Measurements from ENCODE around the gene BTBD17. TPM values are rescaled to one million over a fixed set of nuclear protein-coding genes. Genes with fewer than 3 reads are reported as not detected.

BTBD17 gene
- total RNA-seq, 1 donor from 2014 or later = not detected

- DNase-seq (ENCODE audit: low read depth in 2 of 2) = no peak
Measured at GRCh38 chr17:74360899-74361229, 804 bp downstream of the BTBD17 start.

- no peak for DNase-seq (ENCODE audit: low read depth in 2 of 2)
Measured at GRCh38 chr17:74359916-74360315, 1.8 kb downstream of the BTBD17 start.

DNA sequence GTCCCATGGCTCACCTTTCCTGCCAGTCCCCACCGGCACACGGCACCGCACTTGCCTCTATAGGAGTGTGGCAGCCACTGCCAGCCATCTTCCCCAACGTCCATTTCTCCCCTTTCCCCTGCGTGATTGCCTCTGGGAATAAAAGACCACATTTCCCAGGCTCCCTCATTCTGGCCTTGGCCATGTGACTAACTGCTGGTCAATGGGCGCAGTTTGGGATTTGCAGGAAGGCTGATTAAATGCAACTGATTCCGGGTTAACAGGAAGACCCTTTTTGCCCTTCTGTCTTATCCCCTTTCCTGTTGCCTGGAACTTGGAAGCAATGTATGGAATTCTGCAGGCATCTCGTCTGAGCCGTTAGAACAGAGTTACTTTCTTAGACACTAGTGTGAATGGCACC lies 3.0 kb downstream of the BTBD17 start:
- no peak for DNase-seq (ENCODE audit: low read depth in 2 of 2)

DNA sequence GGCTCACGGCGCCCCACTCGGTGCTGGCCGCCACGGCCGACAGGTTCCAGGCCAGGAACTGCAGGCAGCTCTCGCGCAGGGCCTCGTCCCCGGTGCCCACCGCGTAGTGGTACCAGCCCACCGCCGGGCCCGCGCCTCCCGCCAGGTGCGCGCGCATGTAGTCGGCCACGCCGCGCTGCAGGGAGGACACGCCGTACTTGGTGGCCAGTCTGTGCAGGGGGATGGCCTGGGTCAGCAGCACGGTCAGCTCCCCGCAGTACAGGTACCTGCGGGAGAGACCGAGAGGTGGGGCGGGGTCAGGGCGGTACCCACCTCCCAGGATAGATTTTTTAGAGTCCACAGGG lies 4.2 kb downstream of the BTBD17 start:
- no peak for DNase-seq (ENCODE audit: low read depth in 2 of 2)

- peak in 1 of 2 donors; percentile 20 for DNase-seq (ENCODE audit: low read depth in 2 of 2)
Measured at GRCh38 chr17:74356646-74357465, 4.8 kb downstream of the BTBD17 start.

DNA sequence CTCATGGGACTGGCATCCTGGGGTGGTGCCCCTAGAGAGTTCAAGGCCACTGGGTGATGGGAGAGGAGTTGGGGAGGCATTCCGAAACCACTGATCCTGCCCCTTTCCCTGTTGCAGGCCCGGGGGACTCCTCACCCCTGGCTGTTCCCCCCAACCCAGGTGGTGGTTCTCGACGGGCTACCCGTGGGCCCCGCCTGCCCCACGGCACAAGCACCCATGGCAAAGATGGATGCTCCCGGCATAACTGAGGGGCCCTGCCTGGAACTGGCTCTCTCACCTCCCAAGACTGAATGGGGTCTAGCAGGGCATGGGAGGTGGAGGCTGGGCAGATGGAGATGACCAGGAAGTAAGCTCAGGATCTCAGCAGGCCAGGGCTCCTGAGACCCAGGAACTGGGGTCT lies 6.6 kb downstream of the BTBD17 start:
- DNase-seq (ENCODE audit: low read depth in 2 of 2) = no peak

DNA sequence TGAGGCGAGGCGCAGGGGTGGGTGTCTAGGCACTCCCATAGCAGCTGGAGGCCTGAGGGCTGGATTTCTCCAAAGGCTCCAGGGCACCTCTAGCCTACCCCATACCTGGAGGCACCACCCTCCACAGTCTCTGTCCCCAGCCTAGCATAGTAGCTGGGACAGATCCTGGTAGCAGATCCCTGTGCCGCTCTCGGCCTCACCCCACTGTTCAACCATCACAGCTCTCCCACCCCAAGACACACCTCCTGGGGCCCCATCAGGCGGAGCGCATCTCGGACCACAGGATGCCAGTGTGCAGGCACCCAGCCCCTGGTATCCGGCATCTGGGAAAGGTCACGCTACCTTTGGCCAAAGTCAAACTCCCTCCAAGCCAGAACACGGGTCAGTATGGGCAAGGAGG lies 7.1 kb downstream of the BTBD17 start:
- no peak for DNase-seq (ENCODE audit: low read depth in 2 of 2)

GRCh38 chr17:74354123-74354522 lies 7.5 kb downstream of the BTBD17 start:
- DNase-seq (ENCODE audit: low read depth in 2 of 2) = peak; percentile 26 to 68

DNA sequence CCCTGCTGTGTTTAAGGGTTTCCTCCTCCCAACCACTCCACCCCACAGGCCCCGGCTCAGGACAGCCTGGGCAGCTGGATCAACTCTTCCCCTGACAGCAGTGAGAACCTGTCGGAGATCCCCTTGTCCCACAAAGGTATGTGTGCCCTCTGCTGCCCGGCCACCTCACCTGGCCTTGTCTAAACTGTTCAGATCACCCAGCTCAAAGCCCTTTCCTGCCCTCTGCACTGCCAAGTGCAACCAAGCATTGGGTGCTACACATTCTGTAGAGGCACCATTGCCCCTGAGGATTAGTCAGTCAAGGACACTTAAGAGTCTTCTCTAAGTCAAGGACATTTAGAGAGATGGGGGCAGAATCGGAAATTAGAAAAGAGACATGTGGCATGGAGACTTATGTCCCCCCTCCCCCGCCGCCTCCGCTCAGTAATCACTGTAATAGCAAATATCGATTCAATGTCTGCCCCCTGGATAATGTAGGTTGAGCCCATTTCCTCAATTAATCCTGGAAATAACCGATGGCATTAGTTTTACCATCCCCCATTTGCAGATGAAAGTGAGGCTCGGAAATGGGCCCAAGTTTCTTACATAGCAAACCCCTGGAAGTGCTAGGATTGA lies 8.1 kb downstream of the BTBD17 start:
- DNase-seq (ENCODE audit: low read depth in 2 of 2) = no peak

- DNase-seq (ENCODE audit: low read depth in 2 of 2) = no peak
Measured at GRCh38 chr17:74351552-74352210, 10.0 kb downstream of the BTBD17 start.

DNA sequence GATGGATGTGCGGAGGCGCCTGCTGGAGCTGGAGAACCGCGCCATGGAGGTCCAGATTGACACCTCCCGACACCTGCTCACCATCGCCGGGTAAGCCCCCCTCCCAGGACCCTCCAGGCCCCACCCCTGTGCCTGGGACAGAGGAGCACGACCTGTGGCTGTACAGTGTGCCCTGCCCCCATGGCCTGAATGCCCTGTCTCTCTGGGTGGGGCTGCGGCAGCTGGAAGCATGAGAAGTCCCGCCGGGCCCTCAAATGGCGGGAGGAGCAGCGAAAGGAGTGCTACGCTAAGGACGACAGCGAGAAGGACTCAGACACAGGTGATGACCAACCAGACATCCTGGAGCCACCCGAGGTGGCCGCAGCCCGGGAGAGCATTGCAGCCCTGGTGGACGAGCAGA lies 11.2 kb downstream of the BTBD17 start:
- DNase-seq (ENCODE audit: low read depth in 2 of 2) = no peak

GRCh38 chr17:74349120-74349519 lies 12.5 kb downstream of the BTBD17 start:
- no peak for DNase-seq (ENCODE audit: low read depth in 2 of 2)

DNA sequence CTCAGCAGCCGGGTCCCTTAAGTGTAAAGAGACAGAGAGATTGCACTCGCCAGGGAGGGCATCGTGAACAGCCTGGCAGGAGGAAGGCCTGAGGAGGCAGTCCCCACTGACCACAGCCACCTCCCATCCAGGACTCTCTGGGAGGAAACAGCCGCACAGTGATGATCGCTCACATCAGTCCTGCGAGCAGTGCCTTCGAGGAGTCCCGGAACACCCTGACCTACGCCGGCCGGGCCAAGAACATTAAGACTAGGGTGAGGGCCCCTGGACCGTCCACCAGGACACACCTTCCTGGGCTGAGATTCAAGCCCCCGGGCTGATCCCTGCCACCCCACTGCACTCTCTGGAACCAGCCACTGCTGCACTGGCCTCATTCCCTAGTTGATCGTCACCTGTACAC lies 14.0 kb downstream of the BTBD17 start:
- no peak for DNase-seq (ENCODE audit: low read depth in 2 of 2)

GRCh38 chr17:74345433-74346241 lies 16.0 kb downstream of the BTBD17 start:
- DNase-seq (ENCODE audit: low read depth in 2 of 2) = peak; percentile 14 to 38

GRCh38 chr17:74344658-74345057 lies 17.0 kb downstream of the BTBD17 start:
- DNase-seq (ENCODE audit: low read depth in 2 of 2) = no peak

- no peak for DNase-seq (ENCODE audit: low read depth in 2 of 2)
Measured at GRCh38 chr17:74343526-74344284, 18.0 kb downstream of the BTBD17 start.

DNA sequence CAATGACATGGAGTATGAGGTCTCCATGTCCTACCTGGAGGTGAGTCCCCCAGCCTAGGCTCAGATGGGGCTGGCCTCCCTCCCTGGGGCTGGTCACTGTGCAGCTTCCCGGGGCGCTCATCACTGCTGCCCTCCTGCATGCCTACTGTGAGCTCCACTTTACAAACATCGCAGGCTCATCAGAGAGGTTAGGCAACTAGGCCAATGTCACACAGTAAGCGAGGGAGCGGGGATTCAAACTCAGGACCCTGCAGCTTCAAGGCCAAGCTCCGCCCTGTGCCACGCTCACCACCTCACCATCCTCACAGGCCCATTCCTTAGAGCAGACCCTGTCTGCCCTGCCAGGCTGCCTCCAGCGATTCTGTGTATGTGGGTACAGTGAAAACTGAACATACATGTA lies 18.5 kb downstream of the BTBD17 start:
- DNase-seq (ENCODE audit: low read depth in 2 of 2) = no peak

GRCh38 chr17:74342224-74342623 lies 19.4 kb downstream of the BTBD17 start:
- DNase-seq (ENCODE audit: low read depth in 2 of 2) = no peak

DNA sequence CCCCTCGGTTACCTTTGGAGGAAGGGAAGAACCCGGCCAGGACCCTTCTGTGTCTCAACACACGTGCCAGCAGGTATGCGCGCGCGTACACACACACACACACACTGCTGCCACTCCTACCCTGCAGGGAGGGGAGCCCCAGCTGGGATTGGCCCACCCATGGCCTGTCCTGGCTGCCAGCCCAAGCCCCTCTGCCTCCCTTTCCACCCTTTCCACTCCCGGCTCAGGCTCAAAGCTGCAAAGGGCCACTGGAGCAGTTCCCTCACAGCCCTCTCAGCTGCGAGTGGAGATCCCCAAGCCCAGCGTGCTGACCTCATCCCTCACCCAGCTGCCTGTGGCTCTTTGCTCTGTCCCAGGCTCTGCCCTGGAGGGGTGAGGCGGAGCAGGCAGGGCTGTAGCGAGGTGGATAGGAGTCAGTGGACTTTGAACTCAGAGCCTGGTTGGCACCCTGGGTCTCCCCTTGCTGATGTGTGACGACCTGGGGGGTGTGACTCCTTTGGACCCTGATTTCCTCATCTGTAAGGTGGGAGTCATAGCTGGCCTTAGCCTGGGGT lies 21.1 kb downstream of the BTBD17 start:
- DNase-seq (ENCODE audit: low read depth in 2 of 2) = no peak

GRCh38 chr17:74339537-74340195 lies 22.0 kb downstream of the BTBD17 start:
- no peak for DNase-seq (ENCODE audit: low read depth in 2 of 2)

All from lung microvascular endothelial cell (primary cell).